ENCODE data around the gene UNC5CL. TPM values are rescaled to one million over a fixed set of nuclear protein-coding genes. Genes with fewer than 3 reads are reported as not detected.

The UNC5CL gene
- total and polyA plus RNA-seq, 2 donors (not counting 1 experiment from before 2014, with no cell fraction given), result 4.5 to 4.7 TPM

GRCh38 chr6:41059556-41059955 lies 20.5 kb upstream of the UNC5CL start:
- Mint-ChIP-seq H3K4me1 (peaks cover 2% of the 10 kb centered on the region), H3K4me3 (no peak overlapping the region), H3K9me3 (ENCODE audit: insufficient read depth) (no peaks in the 10 kb centered on the region), H3K27me3 (no peaks in the 10 kb centered on the region), H3K27ac (no peak overlapping the region)
- no peak for DNase-seq
- Histone ChIP-seq H3K79me2 (ENCODE audit: control insufficient read depth, insufficient read depth, low read length) (no peaks in the 10 kb centered on the region), H3K27ac (ENCODE audit: low read length in 2 of 2) (no peak overlapping the region), H3K9ac (ENCODE audit: low read length) (no peak overlapping the region), H3K27me3 (replicated peaks in 1 of 4; ENCODE audit: control extremely low read depth in 1 of 4, control insufficient read depth in 3 of 4, insufficient read depth in 4 of 4, low read length in 3 of 4) (no peaks in the 10 kb centered on the region), H4K20me1 (ENCODE audit: control insufficient read depth, insufficient read depth, low read length, poor library complexity, severe bottlenecking) (no peaks in the 10 kb centered on the region), H3K4me3 (ENCODE audit: control extremely low read depth in 1 of 5, extremely low read depth in 1 of 5, insufficient read depth in 1 of 5, low read depth in 2 of 5, low read length in 4 of 5) (no peak overlapping the region), H2AFZ (ENCODE audit: insufficient read depth, low read depth, low read length, poor library complexity, severe bottlenecking) (no peak overlapping the region), H3K4me2 (replicated peaks; ENCODE audit: low read depth, low read length, poor library complexity, severe bottlenecking) (no peak overlapping the region), H3K36me3 (replicated peaks in 1 of 2; ENCODE audit: control extremely low read depth in 1 of 2, control insufficient read depth in 1 of 2, extremely low read depth in 1 of 2, insufficient read depth in 2 of 2, low read length in 1 of 2) (peaks cover 10 to 38% of the 10 kb centered on the region in 2 experiments), H3K9me3 (ENCODE audit: control extremely low read depth in 1 of 3, control insufficient read depth in 2 of 3, insufficient read depth in 1 of 3, low read length in 2 of 3) (no peaks in the 10 kb centered on the region), H3K4me1 (ENCODE audit: control insufficient read depth in 2 of 2, insufficient read depth in 2 of 2, low read length in 2 of 2) (no peaks in the 10 kb centered on the region)
- POLR2A ChIA-PET, result no interaction called here
- WGBS (ENCODE audit: insufficient coverage), result no CpG with 5 or more reads among the region's 1 CpG
- CTCF ChIA-PET, result no interaction called here
- ATAC-seq (ENCODE audit: low read depth), result no peak
- intact Hi-C loops (cut with micrococcal nuclease), result no loop called here
- TF ChIP-seq EZH2 (IDR thresholded peaks at IDR 0.05; ENCODE audit: borderline replicate concordance, insufficient read depth, low read depth, low read length, poor library complexity, severe bottlenecking), result no peak
- TF ChIP-seq CTCF (IDR thresholded peaks at IDR 0.05), result no peak

- Histone ChIP-seq H3K4me3 (ENCODE audit: control extremely low read depth in 1 of 5, extremely low read depth in 1 of 5, insufficient read depth in 1 of 5, low read depth in 2 of 5, low read length in 4 of 5) (no peak overlapping the region), H3K79me2 (ENCODE audit: control insufficient read depth, insufficient read depth, low read length) (no peaks in the 10 kb centered on the region), H3K27me3 (replicated peaks in 1 of 4; ENCODE audit: control extremely low read depth in 1 of 4, control insufficient read depth in 3 of 4, insufficient read depth in 4 of 4, low read length in 3 of 4) (no peaks in the 10 kb centered on the region), H2AFZ (ENCODE audit: insufficient read depth, low read depth, low read length, poor library complexity, severe bottlenecking) (no peak overlapping the region), H3K9ac (ENCODE audit: low read length) (no peak overlapping the region), H3K4me1 (ENCODE audit: control insufficient read depth in 2 of 2, insufficient read depth in 2 of 2, low read length in 2 of 2) (no peaks in the 10 kb centered on the region), H3K36me3 (replicated peaks in 1 of 2; ENCODE audit: control extremely low read depth in 1 of 2, control insufficient read depth in 1 of 2, extremely low read depth in 1 of 2, insufficient read depth in 2 of 2, low read length in 1 of 2) (peaks cover 6 to 30% of the 10 kb centered on the region in 2 experiments), H3K9me3 (ENCODE audit: control extremely low read depth in 1 of 3, control insufficient read depth in 2 of 3, insufficient read depth in 1 of 3, low read length in 2 of 3) (no peaks in the 10 kb centered on the region), H3K4me2 (replicated peaks; ENCODE audit: low read depth, low read length, poor library complexity, severe bottlenecking) (no peak overlapping the region), H4K20me1 (ENCODE audit: control insufficient read depth, insufficient read depth, low read length, poor library complexity, severe bottlenecking) (no peaks in the 10 kb centered on the region), H3K27ac (ENCODE audit: low read length in 2 of 2) (no peak overlapping the region)
- no peak for DNase-seq
- no CpG with 5 or more reads among the region's 2 CpGs for WGBS (ENCODE audit: insufficient coverage)
- TF ChIP-seq CTCF (IDR thresholded peaks at IDR 0.05) (no peak), EZH2 (IDR thresholded peaks at IDR 0.05; ENCODE audit: borderline replicate concordance, insufficient read depth, low read depth, low read length, poor library complexity, severe bottlenecking) (no peak)
- ATAC-seq (ENCODE audit: low read depth), result no peak
- Mint-ChIP-seq H3K9me3 (ENCODE audit: insufficient read depth) (no peaks in the 10 kb centered on the region), H3K4me3 (no peak overlapping the region), H3K27ac (no peak overlapping the region), H3K4me1 (peaks cover 2% of the 10 kb centered on the region), H3K27me3 (no peaks in the 10 kb centered on the region)
- intact Hi-C loops (cut with micrococcal nuclease), result no loop called here
- ChIA-PET POLR2A (no interaction called here), CTCF (interaction anchor here (0.6 to 0.7 kb wide), 2 partner anchors 18 to 245 kb away, joined by 3 read pairs; no protein-coding TSS in a partner anchor)
Observed at GRCh38 chr6:41058783-41059181, 19.8 kb upstream of the UNC5CL start.
